ENCODE measurements around the gene ROR2. TPM values are rescaled to one million over a fixed set of nuclear protein-coding genes. Genes with fewer than 3 reads are reported as not detected.

ROR2 gene
- total RNA-seq, 1 experiment from 2014 or later: 5.9 TPM

DNA sequence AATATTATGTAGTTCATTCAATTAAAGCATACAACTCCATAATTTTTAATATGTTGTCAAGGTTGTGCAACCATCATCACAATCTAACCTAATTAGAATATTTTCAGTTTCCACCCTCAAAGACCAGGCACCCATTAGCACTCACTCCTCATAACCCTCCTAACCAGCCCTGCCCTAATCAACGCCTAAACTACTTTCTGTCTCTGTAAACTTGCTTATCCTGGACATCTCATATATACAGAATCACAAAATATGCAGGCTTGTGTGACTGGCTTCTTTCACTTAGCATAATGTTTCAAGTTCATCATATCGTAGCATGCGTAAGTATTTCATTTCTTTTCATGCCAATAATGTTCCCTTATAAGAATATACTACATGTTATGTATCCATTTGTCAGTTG is 391.6 kb downstream of the ROR2 start:
- no peaks in the 10 kb centered on the region for H3K36me3 ChIP-seq (ENCODE audit: control insufficient read depth, insufficient read depth, low read length)
- H3K27me3 ChIP-seq (ENCODE audit: control insufficient read depth, insufficient read depth, low read length): no peaks in the 10 kb centered on the region
- H3K4me1 ChIP-seq (ENCODE audit: control insufficient read depth, insufficient read depth, low read length): no peaks in the 10 kb centered on the region
- H3K9me3 ChIP-seq (ENCODE audit: control insufficient read depth, insufficient read depth, low read depth, low read length): no peaks in the 10 kb centered on the region
- POLR2A ChIA-PET: no interaction called here
- no peak for DNase-seq (ENCODE audit: low read depth, low spot score)
- ATAC-seq: no peak
- H3K4me3 ChIP-seq (ENCODE audit: low read depth in 2 of 2, low read length in 2 of 2): no peak overlapping the region
- in situ Hi-C loops (cut with HindIII; ENCODE audit: low pct_unique_long_range_greater_than_20kb, low sequenced_read_pairs): no loop called here
- H3K27ac ChIP-seq (ENCODE audit: low read length): no peak overlapping the region
- BruUV-seq (replicated peaks): no TSS peak
- TF ChIP-seq, protein P1, sequence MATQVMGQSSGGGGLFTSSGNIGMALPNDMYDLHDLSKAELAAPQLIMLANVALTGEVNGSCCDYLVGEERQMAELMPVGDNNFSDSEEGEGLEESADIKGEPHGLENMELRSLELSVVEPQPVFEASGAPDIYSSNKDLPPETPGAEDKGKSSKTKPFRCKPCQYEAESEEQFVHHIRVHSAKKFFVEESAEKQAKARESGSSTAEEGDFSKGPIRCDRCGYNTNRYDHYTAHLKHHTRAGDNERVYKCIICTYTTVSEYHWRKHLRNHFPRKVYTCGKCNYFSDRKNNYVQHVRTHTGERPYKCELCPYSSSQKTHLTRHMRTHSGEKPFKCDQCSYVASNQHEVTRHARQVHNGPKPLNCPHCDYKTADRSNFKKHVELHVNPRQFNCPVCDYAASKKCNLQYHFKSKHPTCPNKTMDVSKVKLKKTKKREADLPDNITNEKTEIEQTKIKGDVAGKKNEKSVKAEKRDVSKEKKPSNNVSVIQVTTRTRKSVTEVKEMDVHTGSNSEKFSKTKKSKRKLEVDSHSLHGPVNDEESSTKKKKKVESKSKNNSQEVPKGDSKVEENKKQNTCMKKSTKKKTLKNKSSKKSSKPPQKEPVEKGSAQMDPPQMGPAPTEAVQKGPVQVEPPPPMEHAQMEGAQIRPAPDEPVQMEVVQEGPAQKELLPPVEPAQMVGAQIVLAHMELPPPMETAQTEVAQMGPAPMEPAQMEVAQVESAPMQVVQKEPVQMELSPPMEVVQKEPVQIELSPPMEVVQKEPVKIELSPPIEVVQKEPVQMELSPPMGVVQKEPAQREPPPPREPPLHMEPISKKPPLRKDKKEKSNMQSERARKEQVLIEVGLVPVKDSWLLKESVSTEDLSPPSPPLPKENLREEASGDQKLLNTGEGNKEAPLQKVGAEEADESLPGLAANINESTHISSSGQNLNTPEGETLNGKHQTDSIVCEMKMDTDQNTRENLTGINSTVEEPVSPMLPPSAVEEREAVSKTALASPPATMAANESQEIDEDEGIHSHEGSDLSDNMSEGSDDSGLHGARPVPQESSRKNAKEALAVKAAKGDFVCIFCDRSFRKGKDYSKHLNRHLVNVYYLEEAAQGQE (IDR thresholded peaks at IDR 0.05; ENCODE audit: insufficient read depth in 1 of 2, low read depth in 2 of 2, low read length in 1 of 2): no peak
- TF ChIP-seq POLR2AphosphoS5 (IDR thresholded peaks at IDR 0.05; ENCODE audit: low read depth, low read length) (no peak), SIN3A (IDR thresholded peaks at IDR 0.05; ENCODE audit: borderline replicate concordance, insufficient read depth, low read depth, low read length) (no peak), TCF7L2 (IDR thresholded peaks at IDR 0.05; ENCODE audit: low read depth, low read length) (no peak)
- TF ChIP-seq, protein P2, sequence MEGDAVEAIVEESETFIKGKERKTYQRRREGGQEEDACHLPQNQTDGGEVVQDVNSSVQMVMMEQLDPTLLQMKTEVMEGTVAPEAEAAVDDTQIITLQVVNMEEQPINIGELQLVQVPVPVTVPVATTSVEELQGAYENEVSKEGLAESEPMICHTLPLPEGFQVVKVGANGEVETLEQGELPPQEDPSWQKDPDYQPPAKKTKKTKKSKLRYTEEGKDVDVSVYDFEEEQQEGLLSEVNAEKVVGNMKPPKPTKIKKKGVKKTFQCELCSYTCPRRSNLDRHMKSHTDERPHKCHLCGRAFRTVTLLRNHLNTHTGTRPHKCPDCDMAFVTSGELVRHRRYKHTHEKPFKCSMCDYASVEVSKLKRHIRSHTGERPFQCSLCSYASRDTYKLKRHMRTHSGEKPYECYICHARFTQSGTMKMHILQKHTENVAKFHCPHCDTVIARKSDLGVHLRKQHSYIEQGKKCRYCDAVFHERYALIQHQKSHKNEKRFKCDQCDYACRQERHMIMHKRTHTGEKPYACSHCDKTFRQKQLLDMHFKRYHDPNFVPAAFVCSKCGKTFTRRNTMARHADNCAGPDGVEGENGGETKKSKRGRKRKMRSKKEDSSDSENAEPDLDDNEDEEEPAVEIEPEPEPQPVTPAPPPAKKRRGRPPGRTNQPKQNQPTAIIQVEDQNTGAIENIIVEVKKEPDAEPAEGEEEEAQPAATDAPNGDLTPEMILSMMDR (IDR thresholded peaks at IDR 0.05): no peak
- intact Hi-C loops (cut with micrococcal nuclease; ENCODE audit: unreplicated experiment): no loop called here
- CTCF ChIA-PET: no interaction called here

DNA sequence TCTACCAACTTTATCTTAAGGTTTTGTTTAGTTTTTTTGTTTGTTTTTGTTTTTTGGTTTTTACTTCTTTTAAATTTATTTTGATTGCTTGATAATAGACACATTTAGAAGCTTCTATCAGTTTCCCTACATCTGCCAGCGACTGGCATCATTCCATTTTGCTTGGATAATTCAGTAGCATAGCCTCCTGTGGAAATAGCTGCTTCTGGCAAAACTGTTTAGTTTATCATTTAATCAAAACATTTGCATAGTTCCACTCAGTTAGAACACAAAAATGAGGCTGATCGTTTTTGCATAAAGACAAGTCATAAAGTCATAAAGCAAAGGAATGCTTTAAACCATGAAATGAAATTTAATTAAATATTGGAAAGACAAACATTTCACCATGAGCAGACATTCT is 392.7 kb downstream of the ROR2 start:
- H3K27ac ChIP-seq (ENCODE audit: low read length): no peak overlapping the region
- H3K27me3 ChIP-seq (ENCODE audit: control insufficient read depth, insufficient read depth, low read length): no peaks in the 10 kb centered on the region
- BruUV-seq (replicated peaks): no TSS peak
- CTCF ChIA-PET: no interaction called here
- no peaks in the 10 kb centered on the region for H3K9me3 ChIP-seq (ENCODE audit: control insufficient read depth, insufficient read depth, low read depth, low read length)
- H3K36me3 ChIP-seq (ENCODE audit: control insufficient read depth, insufficient read depth, low read length): no peaks in the 10 kb centered on the region
- TF ChIP-seq TCF7L2 (IDR thresholded peaks at IDR 0.05; ENCODE audit: low read depth, low read length) (no peak), SIN3A (IDR thresholded peaks at IDR 0.05; ENCODE audit: borderline replicate concordance, insufficient read depth, low read depth, low read length) (no peak), POLR2AphosphoS5 (IDR thresholded peaks at IDR 0.05; ENCODE audit: low read depth, low read length) (no peak)
- TF ChIP-seq, protein P1 (IDR thresholded peaks at IDR 0.05; ENCODE audit: insufficient read depth in 1 of 2, low read depth in 2 of 2, low read length in 1 of 2): no peak
- TF ChIP-seq, protein P2 (IDR thresholded peaks at IDR 0.05): no peak
- no peak for ATAC-seq
- H3K4me1 ChIP-seq (ENCODE audit: control insufficient read depth, insufficient read depth, low read length): no peaks in the 10 kb centered on the region
- H3K4me3 ChIP-seq (ENCODE audit: low read depth in 2 of 2, low read length in 2 of 2): no peak overlapping the region
- POLR2A ChIA-PET: no interaction called here
- intact Hi-C loops (cut with micrococcal nuclease; ENCODE audit: unreplicated experiment): no loop called here
- in situ Hi-C loops (cut with HindIII; ENCODE audit: low pct_unique_long_range_greater_than_20kb, low sequenced_read_pairs): no loop called here
- DNase-seq (ENCODE audit: low read depth, low spot score): no peak

Measured in Panc1 (cell line).